ENCODE results near the gene NREP.

GRCh38 chr5:111762895-111763294 is 5.9 kb upstream of the NREP start:
- TF ChIP-seq EZH2phosphoT487 (IDR thresholded peaks at IDR 0.05; ENCODE audit: insufficient read depth, low read depth), result no peak
- TF ChIP-seq EZH2 (IDR thresholded peaks at IDR 0.05; ENCODE audit: insufficient read depth, poor library complexity, severe bottlenecking), result no peak
